PC-9 (cell line): ENCODE data around the gene ARHGEF37. TPM values are rescaled to one million over a fixed set of nuclear protein-coding genes. Genes with fewer than 3 reads are reported as not detected.

Experiments
- BruUV-seq: library from RNA; stranded (reverse); fragments of 400-500 nt; replicated peaks from 2 replicates; lab custom pipeline; 2021; lab: Mats Ljungman, UMichigan
- CTCF ChIA-PET: fragments of 300-600 bp; sonication (Branson Sonifier 250); formaldehyde crosslinking; loops from one replicate; lab custom pipeline; 2022; ENCODE audit warnings: antibody characterized with exemption; lab: Charles Lee
- POLR2A ChIA-PET: fragments of 300-600 bp; sonication (Branson Sonifier 250); formaldehyde crosslinking; loops from one replicate; lab custom pipeline; 2022; ENCODE audit warnings: antibody characterized with exemption; ENCODE audit not compliant: unreplicated experiment; lab: Charles Lee
- DNase-seq, 2 experiments: peaks; one replicate each; pipeline versions ENCODE4 v3.0.0 to v3.0.0-alpha.2; 2015 to 2022; ENCODE audit warnings: mixed read lengths in 1 of 2
- H2AFZ ChIP-seq: fragments of 200-600 bp; sonication (generic); 2 replicates; pipeline ENCODE4 v1.8.1; 2017; ENCODE audit warnings: antibody characterized with exemption
- H3F3A ChIP-seq: fragments of 200-600 bp; sonication (generic); 2 replicates; pipeline ENCODE4 v1.8.1; 2017; ENCODE audit warnings: antibody characterized with exemption, mild to moderate bottlenecking, low read depth; ENCODE audit not compliant: insufficient read depth
- H3K27ac ChIP-seq: fragments of 200-600 bp; sonication (generic); 2 replicates; pipeline ENCODE4 v1.6.1; 2016; ENCODE audit warnings: mixed run types
- H3K27me3 ChIP-seq: fragments of 200-600 bp; sonication (generic); 2 replicates; pipeline ENCODE4 v1.6.1; 2016; ENCODE audit warnings: low read depth, mixed run types; ENCODE audit not compliant: insufficient read depth
- H3K36me3 ChIP-seq: fragments of 200-600 bp; sonication (generic); 2 replicates; pipeline ENCODE4 v1.6.1; 2016; ENCODE audit warnings: low read depth, mixed run types
- H3K4me1 ChIP-seq: fragments of 200-600 bp; sonication (generic); replicated peaks from 2 replicates; pipeline ENCODE4 v1.6.1; 2016; ENCODE audit warnings: mixed run types; ENCODE audit not compliant: insufficient read depth
- H3K4me2 ChIP-seq: fragments of 200-600 bp; sonication (generic); 2 replicates; pipeline ENCODE4 v1.6.1; 2017; ENCODE audit warnings: mixed run types
- H3K4me3 ChIP-seq: fragments of 200-600 bp; sonication (generic); 2 replicates; pipeline ENCODE4 v1.6.1; 2016; ENCODE audit warnings: mixed run types
- H3K79me2 ChIP-seq: fragments of 200-600 bp; sonication (generic); 2 replicates; pipeline ENCODE4 v1.6.1; 2017; ENCODE audit warnings: low read depth, mixed run types
- H3K9me2 ChIP-seq: fragments of 200-600 bp; sonication (generic); 2 replicates; pipeline ENCODE4 v1.8.1; 2017; ENCODE audit warnings: mild to moderate bottlenecking; ENCODE audit not compliant: insufficient read depth
- H3K9me3 ChIP-seq: fragments of 200-600 bp; sonication (generic); 2 replicates; pipeline ENCODE4 v1.8.1; 2016; ENCODE audit warnings: low read depth; ENCODE audit not compliant: insufficient read depth
- H4K20me1 ChIP-seq: fragments of 200-600 bp; sonication (generic); 2 replicates; pipeline ENCODE4 v1.8.1; 2017; ENCODE audit not compliant: insufficient read depth
- CTCF ChIP-seq: fragments of 200-600 bp; sonication (generic); conservative IDR thresholded peaks from 2 replicates; pipeline ENCODE4 v1.6.1; 2017; ENCODE audit warnings: mixed run types, antibody characterized with exemption, mild to moderate bottlenecking, moderate library complexity
- EZH2 ChIP-seq: fragments of 200-600 bp; sonication (generic); IDR thresholded peaks from 2 replicates; pipeline ENCODE4 v1.8.0; 2017; ENCODE audit warnings: antibody characterized with exemption, low read depth
- intact Hi-C: fragments of 100-400 bp; cut with micrococcal nuclease; formaldehyde crosslinking; loops from one replicate; pipeline ENCODE4 v1.10.0; 2022; ENCODE audit not compliant: unreplicated experiment
- total RNA-seq: library from RNA; stranded (reverse); gene quantifications from 2 replicates; pipeline ENCODE4 v1.2.3, GENCODE V29; 2021

Gene ARHGEF37
- total RNA-seq, 1 experiment from 2014 or later, result 5.5 TPM

GRCh38 chr5:149537374-149537975 is 43.8 kb upstream of the ARHGEF37 start:
- peaks cover 39% of the 10 kb centered on the region; the same call in 1 of the 2 replicates for H3K36me3 ChIP-seq
- intact Hi-C loops, result no loop called here
- H3K4me2 ChIP-seq, result no peak overlapping the region
- TF ChIP-seq CTCF (no peak), EZH2 (no peak)
- peaks cover 97% of the 10 kb centered on the region for H4K20me1 ChIP-seq
- no peak overlapping the region for H3K4me3 ChIP-seq
- H3K9me2 ChIP-seq, result no peaks in the 10 kb centered on the region
- no peaks in the 10 kb centered on the region for H3K9me3 ChIP-seq
- no peak overlapping the region for H2AFZ ChIP-seq
- H3F3A ChIP-seq, result peaks cover 24% of the 10 kb centered on the region; the same call in 1 of the 2 replicates
- no peaks in the 10 kb centered on the region for H3K27me3 ChIP-seq
- no peak for DNase-seq
- H3K79me2 ChIP-seq, result peaks cover 99% of the 10 kb centered on the region
- 0 out of 2 replicates have a peak overlapping the region, but pooled peaks have one; percentile 11 for H3K27ac ChIP-seq
- POLR2A ChIA-PET, result interaction anchor here (0.7 kb wide), 1 partner anchor 13 kb away, joined by 11 read pairs; no protein-coding TSS in a partner anchor
- CTCF ChIA-PET, result no interaction called here
- BruUV-seq, result no TSS peak
- 0 out of 2 replicates have a peak, but pooled peaks cover 3% of the 10 kb centered on the region for H3K4me1 ChIP-seq

GRCh38 chr5:149540089-149540488 is 41.2 kb upstream of the ARHGEF37 start:
- no peak for DNase-seq
- H3K27me3 ChIP-seq, result no peaks in the 10 kb centered on the region
- H3K4me3 ChIP-seq, result no peak overlapping the region
- POLR2A ChIA-PET, result no interaction called here
- peaks cover 51% of the 10 kb centered on the region for H3K36me3 ChIP-seq
- no peak overlapping the region for H2AFZ ChIP-seq
- no peaks in the 10 kb centered on the region for H3K9me3 ChIP-seq
- CTCF ChIA-PET, result no interaction called here
- H3K79me2 ChIP-seq, result peaks cover 98% of the 10 kb centered on the region
- H3K27ac ChIP-seq, result no peak overlapping the region
- H3K9me2 ChIP-seq, result no peaks in the 10 kb centered on the region
- peaks cover 91% of the 10 kb centered on the region for H4K20me1 ChIP-seq
- no TSS peak for BruUV-seq
- H3K4me1 ChIP-seq, result peaks cover 5% of the 10 kb centered on the region
- TF ChIP-seq EZH2, result no peak
- TF ChIP-seq CTCF, result no peak
- intact Hi-C loops, result no loop called here
- peaks cover 40% of the 10 kb centered on the region; the same call in 1 of the 2 replicates for H3F3A ChIP-seq
- no peak overlapping the region; the same call in 1 of the 2 replicates for H3K4me2 ChIP-seq

- intact Hi-C loops, result no loop called here
- CTCF ChIA-PET, result no interaction called here
These were observed 39.4 kb upstream of the ARHGEF37 start for GRCh38 chr5:149541893-149542292.

More at GRCh38 chr5:149541893-149542292, 39.4 kb upstream of the ARHGEF37 start:
- Histone ChIP-seq H3K36me3 (peaks cover 50% of the 10 kb centered on the region), H3F3A (peaks cover 39% of the 10 kb centered on the region), H3K4me2 (no peak overlapping the region), H3K4me1 (peaks cover 23% of the 10 kb centered on the region), H2AFZ (no peak overlapping the region), H3K79me2 (peaks cover 98% of the 10 kb centered on the region), H3K9me2 (no peaks in the 10 kb centered on the region), H4K20me1 (peaks cover 90% of the 10 kb centered on the region), H3K27ac (no peak overlapping the region), H3K4me3 (no peak overlapping the region), H3K9me3 (no peaks in the 10 kb centered on the region), H3K27me3 (no peaks in the 10 kb centered on the region)
- DNase-seq, result no peak
- no TSS peak for BruUV-seq
- POLR2A ChIA-PET, result no interaction called here
- no peak for TF ChIP-seq EZH2
- TF ChIP-seq CTCF, result no peak
